Prostate gland (tissue), 2 donors: ENCODE measurements around the gene MAP3K15.

Source experiments
- CTCF ChIP-seq, 4 experiments: fragments of 200-600 bp in 2 of 4; fragments of 450-650 bp in 2 of 4; sonication (generic) in 2 of 4; IDR thresholded peaks; 1 replicate in 3 of 4; 2 replicates in 1 of 4; pipeline ENCODE4 v1.5.1; 2016 to 2019; ENCODE audit warnings: antibody characterized with exemption in 4 of 4, mild to moderate bottlenecking in 2 of 4, moderate library complexity in 2 of 4
- POLR2A ChIP-seq: fragments of 450-650 bp; IDR thresholded peaks from one replicate; pipeline ENCODE4 v1.6.1; 2016; ENCODE audit warnings: antibody characterized with exemption, mild to moderate bottlenecking
- POLR2AphosphoS5 ChIP-seq: sonication (generic); formaldehyde crosslinking; IDR thresholded peaks from one replicate; pipeline ENCODE4 v1.6.1; 2017; ENCODE audit warnings: antibody characterized with exemption

GRCh38 chrX:19540076-19540475 lies 24.8 kb upstream of the MAP3K15 start:
- TF ChIP-seq CTCF (IDR thresholded peaks at IDR 0.05) (no peak), POLR2A (no peak), POLR2AphosphoS5 (no peak)
